ENCODE data around the gene SYNE1.

Gene SYNE1

GRCh38 chr6:152420696-152421095, 216.5 kb downstream of the SYNE1 start:
- Histone ChIP-seq H3K9me3 (ENCODE audit: severe bottlenecking) (no peaks in the 10 kb centered on the region), H3K4me3 (ENCODE audit: low read depth, low read length) (no peak overlapping the region), H3K36me3 (no peaks in the 10 kb centered on the region), H3K27me3 (ENCODE audit: insufficient read depth, low read depth, severe bottlenecking) (no peaks in the 10 kb centered on the region), H3K27ac (no peak overlapping the region)
- DNase-seq: no peak
- no peak for TF ChIP-seq CTCF (IDR thresholded peaks at IDR 0.05; ENCODE audit: low read depth, low read length)

DNA sequence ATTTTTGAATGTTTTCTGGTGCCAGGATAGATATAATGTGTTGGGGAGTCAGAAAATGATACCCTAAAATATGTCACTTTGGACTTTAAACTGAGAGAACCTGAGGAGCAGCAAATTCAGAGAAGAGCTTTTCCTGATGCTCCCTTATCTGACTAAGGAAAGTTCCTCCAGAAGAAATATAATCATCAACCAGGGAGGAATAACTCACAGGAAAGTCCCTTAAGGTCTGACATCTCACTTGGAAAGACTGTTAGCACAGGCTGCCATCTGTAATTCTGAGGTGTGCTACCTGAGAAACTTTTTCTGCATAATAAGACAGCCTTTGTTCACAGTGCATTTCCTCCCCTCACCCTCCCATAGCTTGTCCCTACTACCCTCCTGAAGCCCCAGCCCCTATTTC, 218.6 kb downstream of the SYNE1 start:
- TF ChIP-seq CTCF (IDR thresholded peaks at IDR 0.05; ENCODE audit: low read depth, low read length): no peak
- H3K36me3 ChIP-seq: no peaks in the 10 kb centered on the region
- DNase-seq: no peak
- H3K27ac ChIP-seq: no peak overlapping the region
- H3K27me3 ChIP-seq (ENCODE audit: insufficient read depth, low read depth, severe bottlenecking): no peaks in the 10 kb centered on the region
- no peaks in the 10 kb centered on the region for H3K9me3 ChIP-seq (ENCODE audit: severe bottlenecking)
- H3K4me3 ChIP-seq (ENCODE audit: low read depth, low read length): no peak overlapping the region

GRCh38 chr6:152416652-152417051, 220.5 kb downstream of the SYNE1 start:
- TF ChIP-seq CTCF (IDR thresholded peaks at IDR 0.05; ENCODE audit: low read depth, low read length): no peak
- no peaks in the 10 kb centered on the region for H3K27me3 ChIP-seq (ENCODE audit: insufficient read depth, low read depth, severe bottlenecking)
- H3K9me3 ChIP-seq (ENCODE audit: severe bottlenecking): no peaks in the 10 kb centered on the region
- H3K36me3 ChIP-seq: no peaks in the 10 kb centered on the region
- no peak overlapping the region for H3K4me3 ChIP-seq (ENCODE audit: low read depth, low read length)
- no peak overlapping the region for H3K27ac ChIP-seq
- DNase-seq: no peak

GRCh38 chr6:152404936-152405595, 232.1 kb downstream of the SYNE1 start:
- DNase-seq: no peak
- Histone ChIP-seq H3K27me3 (ENCODE audit: insufficient read depth, low read depth, severe bottlenecking) (no peaks in the 10 kb centered on the region), H3K27ac (no peak overlapping the region), H3K9me3 (ENCODE audit: severe bottlenecking) (no peaks in the 10 kb centered on the region), H3K4me3 (ENCODE audit: low read depth, low read length) (no peak overlapping the region), H3K36me3 (no peaks in the 10 kb centered on the region)
- no peak for TF ChIP-seq CTCF (IDR thresholded peaks at IDR 0.05; ENCODE audit: low read depth, low read length)

- H3K4me3 ChIP-seq (ENCODE audit: low read depth, low read length): no peak overlapping the region
- no peak for DNase-seq
- no peaks in the 10 kb centered on the region for H3K9me3 ChIP-seq (ENCODE audit: severe bottlenecking)
- TF ChIP-seq CTCF (IDR thresholded peaks at IDR 0.05; ENCODE audit: low read depth, low read length): no peak
- no peaks in the 10 kb centered on the region for H3K27me3 ChIP-seq (ENCODE audit: insufficient read depth, low read depth, severe bottlenecking)
- no peaks in the 10 kb centered on the region for H3K36me3 ChIP-seq
- H3K27ac ChIP-seq: no peak overlapping the region
Measured at GRCh38 chr6:152404086-152404857, 232.9 kb downstream of the SYNE1 start.

All from WERI-Rb-1 (cell line).